H1 (cell line): ENCODE measurements around the gene SELENOO. TPM values are rescaled to one million over a fixed set of nuclear protein-coding genes. Genes with fewer than 3 reads are reported as not detected.

Experiments
- CTCF ChIA-PET: fragments of 300-600 bp; sonication (Branson Sonifier 250); formaldehyde crosslinking; loops from one replicate; lab custom pipeline; 2021; ENCODE audit not compliant: partially characterized antibody; lab: Charles Lee
- POLR2A ChIA-PET: fragments of 300-600 bp; sonication (Branson Sonifier 250); formaldehyde crosslinking; loops from one replicate; lab custom pipeline; 2021; ENCODE audit warnings: inconsistent platforms; ENCODE audit not compliant: partially characterized antibody; lab: Charles Lee
- DNase-seq, 2 experiments: peaks; one replicate each; pipeline versions ENCODE4 v3.0.0 to v3.0.0-alpha.2; 2010 to 2022; ENCODE audit warnings: low spot score in 2 of 2, low read depth in 1 of 2, mixed read lengths in 1 of 2
- FAIRE-seq: peaks from 2 replicates; lab custom pipeline; 2011; peaks lifted over from hg19 to GRCh38; lab: Jason Lieb, UNC
- H2AFZ ChIP-seq: 2 replicates; pipeline ENCODE4 v1.8.1; 2012; ENCODE audit warnings: low read length, inconsistent platforms
- H2AK5ac ChIP-seq: 2 replicates; pipeline ENCODE4 v1.6.1; 2013; ENCODE audit warnings: low read depth, low read length
- H2BK120ac ChIP-seq: replicated peaks from 2 replicates; pipeline ENCODE3; 2013; ENCODE audit warnings: low read depth, low read length, inconsistent platforms
- H2BK12ac ChIP-seq: 2 replicates; pipeline ENCODE4 v1.6.1; 2013; ENCODE audit warnings: low read depth, low read length
- H2BK15ac ChIP-seq: 2 replicates; pipeline ENCODE4 v1.6.1; 2013; ENCODE audit warnings: low read length
- H2BK20ac ChIP-seq: 2 replicates; pipeline ENCODE4 v1.6.1; 2013; ENCODE audit warnings: low read length
- H2BK5ac ChIP-seq: 2 replicates; pipeline ENCODE4 v1.6.1; 2013; ENCODE audit warnings: low read depth, low read length
- H3K14ac ChIP-seq: 2 replicates; pipeline ENCODE4 v1.6.1; 2013; ENCODE audit warnings: inconsistent platforms; ENCODE audit not compliant: insufficient read length
- H3K18ac ChIP-seq: 2 replicates; pipeline ENCODE4 v1.6.1; 2013; ENCODE audit warnings: low read length; ENCODE audit errors: extremely low read depth
- H3K23ac ChIP-seq: 2 replicates; pipeline ENCODE4 v1.6.1; 2013; ENCODE audit warnings: inconsistent platforms; ENCODE audit not compliant: insufficient read length
- H3K23me2 ChIP-seq: 2 replicates; pipeline ENCODE4 v1.6.1; 2013; ENCODE audit warnings: low read depth, low read length
- H3K27ac ChIP-seq: 2 replicates; pipeline ENCODE4 v1.6.1; 2011; ENCODE audit warnings: low read depth, low read length, inconsistent platforms
- H3K27me3 ChIP-seq, 4 experiments: replicated peaks in 1 of 4; 1 replicate in 1 of 4; 2 replicates in 3 of 4; pipeline versions ENCODE4 v1.6.1 to v1.8.1; 2011 to 2013; ENCODE audit warnings: low read length in 3 of 4, mild to moderate bottlenecking in 3 of 4, inconsistent platforms in 2 of 4, mixed read lengths in 2 of 4, moderate library complexity in 1 of 4; ENCODE audit not compliant: control insufficient read depth in 3 of 4, insufficient read depth in 3 of 4; ENCODE audit errors: extremely low read depth in 1 of 4
- H3K36me3 ChIP-seq, 4 experiments: 2 replicates each; pipeline versions ENCODE4 v1.6.1 to v1.8.1; 2011 to 2013; ENCODE audit warnings: mild to moderate bottlenecking in 4 of 4, low read length in 3 of 4, moderate library complexity in 2 of 4, control low read depth in 1 of 4, inconsistent platforms in 1 of 4; ENCODE audit not compliant: insufficient read depth in 4 of 4, control insufficient read depth in 2 of 4
- H3K4ac ChIP-seq: replicated peaks from 2 replicates; pipeline ENCODE3; 2013; ENCODE audit warnings: low read length, low read depth, mixed read lengths, inconsistent platforms; ENCODE audit not compliant: insufficient read length
- H3K4me1 ChIP-seq, 4 experiments: replicated peaks in 1 of 4; 1 replicate in 1 of 4; 2 replicates in 3 of 4; pipeline versions ENCODE4 v1.6.1 to v1.8.1; 2011 to 2013; ENCODE audit warnings: low read length in 3 of 4, inconsistent platforms in 2 of 4, mixed read lengths in 1 of 4; ENCODE audit not compliant: insufficient read depth in 4 of 4, control insufficient read depth in 3 of 4
- H3K4me2 ChIP-seq, 2 experiments: 2 replicates each; pipeline versions ENCODE4 v1.6.1 to v1.8.1; 2011 to 2013; ENCODE audit warnings: low read depth in 2 of 2, low read length in 2 of 2, control low read depth in 1 of 2, inconsistent platforms in 1 of 2, mild to moderate bottlenecking in 1 of 2; ENCODE audit not compliant: insufficient read depth in 1 of 2
- H3K4me3 ChIP-seq, 4 experiments: fragments of 200-600, 300-600 bp in 1 of 4; sonication (generic), shearing (Covaris generic), sonication (Bioruptor Twin) in 1 of 4; 2 replicates each; pipeline versions ENCODE4 v1.5.1 to v1.8.1; 2011 to 2016; ENCODE audit warnings: low read length in 4 of 4, low read depth in 3 of 4, control low read depth in 2 of 4, inconsistent platforms in 2 of 4, mild to moderate bottlenecking in 2 of 4, mixed read lengths in 1 of 4, moderate library complexity in 1 of 4; ENCODE audit not compliant: insufficient read depth in 2 of 4; ENCODE audit errors: extremely low read depth in 1 of 4
- H3K56ac ChIP-seq: replicated peaks from 2 replicates; pipeline ENCODE3; 2013; ENCODE audit warnings: low read depth, mild to moderate bottlenecking, mixed read lengths, low read length, inconsistent platforms; ENCODE audit not compliant: insufficient read length
- H3K79me1 ChIP-seq: 2 replicates; pipeline ENCODE4 v1.6.1; 2013; ENCODE audit warnings: low read depth, low read length, control low read depth
- H3K79me2 ChIP-seq, 2 experiments: 2 replicates each; pipeline versions ENCODE4 v1.6.1 to v1.8.1; 2012 to 2013; ENCODE audit warnings: low read length in 2 of 2, mild to moderate bottlenecking in 2 of 2, inconsistent platforms in 1 of 2; ENCODE audit not compliant: insufficient read depth in 2 of 2, control insufficient read depth in 1 of 2
- H3K9ac ChIP-seq, 4 experiments: replicated peaks in 1 of 4; 1 replicate in 1 of 4; 2 replicates in 3 of 4; pipeline versions ENCODE4 v1.6.1 to v1.8.1; 2011 to 2013; ENCODE audit warnings: low read depth in 3 of 4, low read length in 3 of 4, control low read depth in 2 of 4, mild to moderate bottlenecking in 2 of 4, moderate library complexity in 2 of 4, inconsistent platforms in 1 of 4; ENCODE audit errors: extremely low read depth in 1 of 4
- H3K9me3 ChIP-seq, 2 experiments: 2 replicates each; pipeline versions ENCODE4 v1.6.1 to v1.8.1; 2012 to 2013; ENCODE audit warnings: mild to moderate bottlenecking in 2 of 2, moderate library complexity in 2 of 2, control low read depth in 1 of 2, inconsistent platforms in 1 of 2, low read depth in 1 of 2, low read length in 1 of 2, mixed read lengths in 1 of 2; ENCODE audit not compliant: insufficient read depth in 2 of 2
- H4K20me1 ChIP-seq, 2 experiments: replicated peaks in 1 of 2; 2 replicates each; pipeline versions ENCODE3 to v1.8.1; 2011 to 2013; ENCODE audit warnings: inconsistent platforms in 2 of 2, low read length in 2 of 2, mild to moderate bottlenecking in 1 of 2; ENCODE audit not compliant: insufficient read depth in 2 of 2, control insufficient read depth in 1 of 2
- H4K5ac ChIP-seq: 2 replicates; pipeline ENCODE4 v1.6.1; 2013; ENCODE audit warnings: low read length, low read depth, mixed read lengths, inconsistent platforms; ENCODE audit not compliant: insufficient read length
- H4K8ac ChIP-seq: 2 replicates; pipeline ENCODE4 v1.8.0; 2013; ENCODE audit warnings: mild to moderate bottlenecking, moderate library complexity, low read length, inconsistent platforms; ENCODE audit not compliant: insufficient read depth; ENCODE audit errors: extremely low read depth
- H4K91ac ChIP-seq: replicated peaks from 2 replicates; pipeline ENCODE3; 2013; ENCODE audit warnings: low read length, mixed read lengths, inconsistent platforms; ENCODE audit not compliant: insufficient read length
- CBX5 ChIP-seq: fragments of 300-800, 300-1000 bp; sonication (generic); IDR thresholded peaks from 2 replicates; pipeline ENCODE4 v1.7.1; 2016; ENCODE audit warnings: antibody characterized with exemption, low read length, low read depth
- CEBPB ChIP-seq: IDR thresholded peaks from 2 replicates; pipeline ENCODE4 v1.6.1; 2012; ENCODE audit warnings: low read depth, low read length
- CHD1 ChIP-seq: IDR thresholded peaks from 2 replicates; pipeline ENCODE4 v1.6.1; 2012; ENCODE audit warnings: low read depth, low read length, improper control_type of control experiment
- CTBP2 ChIP-seq: IDR thresholded peaks from 2 replicates; pipeline ENCODE4 v1.7.0; 2011; ENCODE audit warnings: borderline replicate concordance, mild to moderate bottlenecking, moderate library complexity, mixed read lengths, low read length; ENCODE audit not compliant: insufficient read depth, insufficient read length
- GABPA ChIP-seq: IDR thresholded peaks from 2 replicates; pipeline ENCODE4 v1.6.1; 2011; ENCODE audit warnings: mild to moderate bottlenecking, low read length, moderate library complexity, borderline replicate concordance; ENCODE audit not compliant: insufficient read depth
- KDM5A ChIP-seq: fragments of 200-600 bp; IDR thresholded peaks from 2 replicates; pipeline ENCODE4 v1.7.1; 2012; ENCODE audit warnings: mild to moderate bottlenecking, low read length, inconsistent platforms, mixed read lengths
- MAFK ChIP-seq: IDR thresholded peaks from 2 replicates; pipeline ENCODE4 v1.6.1; 2012; ENCODE audit warnings: low read depth, mild to moderate bottlenecking, improper control_type of control experiment, low read length
- RAD21 ChIP-seq, 2 experiments: IDR thresholded peaks in 1 of 2; conservative IDR thresholded peaks in 1 of 2; 2 replicates each; pipeline ENCODE4 v1.6.1; 2011; ENCODE audit warnings: low read depth in 2 of 2, low read length in 2 of 2, improper control_type of control experiment in 1 of 2, inconsistent platforms in 1 of 2, mild to moderate bottlenecking in 1 of 2, moderate library complexity in 1 of 2
- SIN3A ChIP-seq, 2 experiments: IDR thresholded peaks in 1 of 2; conservative IDR thresholded peaks in 1 of 2; 2 replicates each; pipeline ENCODE4 v1.6.1; 2011 to 2012; ENCODE audit warnings: low read length in 2 of 2, improper control_type of control experiment in 1 of 2, low read depth in 1 of 2, mild to moderate bottlenecking in 1 of 2
- SIRT6 ChIP-seq: IDR thresholded peaks from one replicate; pipeline ENCODE4 v1.7.1; 2012; ENCODE audit warnings: low read length, inconsistent platforms
- WGBS, 2 experiments: shearing (Covaris generic) in 1 of 2; methylation state at CpG; one replicate each; pipeline versions ENCODE4 v1.1.6 to v1.1.7; 2013 to 2015; ENCODE audit warnings: low lambda C conversion rate in 2 of 2, mixed read lengths in 2 of 2, inconsistent platforms in 1 of 2, low coverage in 1 of 2, missing lambda C conversion rate in 1 of 2; ENCODE audit not compliant: insufficient replicate concordance in 2 of 2, insufficient coverage in 1 of 2, insufficient read length in 1 of 2; ENCODE audit errors: extremely low coverage in 1 of 2, missing lambda C conversion rate in 1 of 2; 5-methylcytosine and 5-hydroxymethylcytosine counted together
- polyA plus RNA-seq, 7 experiments: library from polyadenylated mRNA; depleted of rRNA in 3 of 7; stranded (reverse) in 5 of 7; unstranded in 2 of 7; fragments of >200 nt in 5 of 7; fragments of 200-250 nt in 2 of 7; gene quantifications; 1 replicate in 5 of 7; 2 replicates in 1 of 7; 4 replicates in 1 of 7; pipeline versions ENCODE4 v1.2.1 to v1.2.3, GENCODE V29; 2011 to 2013; ENCODE audit warnings: missing spikeins in 2 of 7, mixed read lengths in 2 of 7
- total RNA-seq: library from RNA; stranded (reverse); fragmentation: NEBNext Ultra II Directional; extraction: Animal tissue kit (Norgen Biotek cat#: 25700); gene quantifications from 2 replicates; pipeline ENCODE4 v1.2.1, GENCODE V29; 2021

The SELENOO gene
- total and polyA plus RNA-seq, 2 of the 8 experiments (the other 6 are each of a cell fraction or from before 2014, with no cell fraction given) = 18.6 to 25.1 TPM

DNA sequence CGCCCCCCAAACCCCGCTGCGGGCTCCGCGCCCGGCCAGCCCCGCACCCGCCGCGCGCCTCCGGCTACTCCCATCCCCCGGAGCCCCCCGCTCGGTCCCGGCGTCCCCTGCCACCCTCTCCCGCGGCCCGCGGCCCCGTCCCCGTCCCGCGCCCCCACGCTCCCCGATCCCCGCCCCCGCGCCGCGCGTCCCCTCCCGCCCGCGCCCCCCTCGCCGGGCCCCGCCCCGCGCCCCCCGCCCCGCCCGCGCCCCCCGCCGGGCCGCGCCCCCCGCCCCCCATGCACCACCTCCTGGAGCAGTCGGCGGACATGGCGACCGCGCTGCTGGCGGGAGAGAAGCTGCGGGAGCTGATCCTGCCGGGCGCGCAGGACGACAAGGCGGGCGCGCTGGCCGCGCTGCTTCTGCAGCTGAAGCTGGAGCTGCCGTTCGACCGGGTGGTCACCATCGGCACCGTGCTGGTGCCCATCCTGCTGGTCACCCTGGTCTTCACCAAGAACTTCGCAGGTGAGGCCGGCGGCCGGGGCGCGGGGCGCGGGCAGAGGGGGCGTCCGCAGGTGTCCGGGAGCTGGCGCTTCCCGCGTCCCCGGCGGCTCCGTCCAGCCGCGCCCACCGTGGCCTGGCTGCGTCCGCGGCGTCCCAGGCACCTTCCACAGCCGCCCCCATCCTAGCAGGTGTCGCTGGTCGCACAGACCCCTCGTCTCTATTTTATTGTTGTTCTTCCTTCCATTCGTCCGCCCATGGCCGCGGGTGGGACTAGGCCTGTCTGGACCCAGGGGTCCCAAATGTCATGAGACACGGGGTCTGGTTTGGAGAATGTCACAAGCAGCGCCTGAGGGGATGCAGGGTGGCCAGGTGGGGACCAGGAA is 30.1 kb upstream of the SELENOO start, which contains the start of gene PANX2:
Gene PANX2, plus strand, starts transcription at position 279 of the 866 bp plus-strand sequence. Its CDS starts 0 bp downstream, at position 279.
- Histone ChIP-seq H4K5ac (no peak within 1 kb of the TSS), H2BK120ac (no peak within 1 kb of the TSS)
- TF ChIP-seq CEBPB = no peak
- TF ChIP-seq CBX5 = no peak
- TF ChIP-seq RAD21 (IDR thresholded peaks at IDR 0.05 in 1 of 2, conservative IDR thresholded peaks at IDR 0.05 in 1 of 2; ENCODE audit: low read depth in 2 of 2, low read length in 2 of 2) = no peak
- TF ChIP-seq KDM5A = no peak
- no peak for TF ChIP-seq SIRT6
- no peak for TF ChIP-seq MAFK
- no peak for TF ChIP-seq GABPA
- TF ChIP-seq SIN3A (conservative IDR thresholded peaks at IDR 0.05 in 1 of 2, IDR thresholded peaks at IDR 0.05 in 1 of 2; ENCODE audit: low read depth in 1 of 2, low read length in 2 of 2) = 0 out of 4 replicates have a peak, but pooled peaks of 1 of the 2 experiments have one; percentile 23
- no peak for TF ChIP-seq CTBP2
- TF ChIP-seq CHD1 = no peak

More for the DNA sequence above, 30.1 kb upstream of the SELENOO start, which contains the start of gene PANX2:
- no peak within 1 kb of the TSS for H2BK5ac ChIP-seq
- peak within 1 kb of the TSS; percentile 65 to 93 for H3K4me2 ChIP-seq
- no peaks in the 10 kb centered on the region for H3K79me2 ChIP-seq
- H3K23ac ChIP-seq = no peak within 1 kb of the TSS
- H3K14ac ChIP-seq = no peak within 1 kb of the TSS
- no peak within 1 kb of the TSS; the same call in 1 of the 2 replicates for H4K8ac ChIP-seq
- 11% methylated on average over 26 of the region's 105 CpGs; no CpG with 5 or more reads in 1 of the 2 experiments for WGBS, 2 experiments
- H3K18ac ChIP-seq = peak within 1 kb of the TSS; percentile 87
- peaks cover 0 to 3% of the 10 kb centered on the region in 2 experiments for H4K20me1 ChIP-seq
- no peak within 1 kb of the TSS for H3K9ac ChIP-seq
- DNase-seq = no peak
- H3K23me2 ChIP-seq = peaks cover 5% of the 10 kb centered on the region; the same call in 1 of the 2 replicates
- H4K91ac ChIP-seq = peak within 1 kb of the TSS; percentile 74
- POLR2A ChIA-PET = interaction anchor here (0.5 to 1.5 kb wide), 6 partner anchors 14 to 141 kb away, joined by 3 to 4 read pairs (median 4); no protein-coding TSS in a partner anchor
- no peak within 1 kb of the TSS for H2AFZ ChIP-seq
- H2BK20ac ChIP-seq = no peak within 1 kb of the TSS
- CTCF ChIA-PET = interaction anchor here (0.6 to 2.4 kb wide), 5 partner anchors 14 to 449 kb away, joined by 3 to 9 read pairs (median 5); no protein-coding TSS in a partner anchor
- no peaks in the 10 kb centered on the region for H3K79me1 ChIP-seq
- H3K9me3 ChIP-seq = peaks cover 0 to 7% of the 10 kb centered on the region in 2 experiments; a peak in 1 of 4 replicates
- peaks cover 0 to 9% (median 0%) of the 10 kb centered on the region in 4 experiments; a peak in 2 of 7 replicates for H3K4me1 ChIP-seq
- no peaks in the 10 kb centered on the region for H3K36me3 ChIP-seq
- peak within 1 kb of the TSS; percentile 46; the same call in 1 of the 2 replicates for H2BK15ac ChIP-seq
- H3K27me3 ChIP-seq = peaks cover 4 to 25% (median 16%) of the 10 kb centered on the region in 4 experiments
- peak within 1 kb of the TSS; percentile 60; the same call in 1 of the 2 replicates for H2BK12ac ChIP-seq
- no peak within 1 kb of the TSS for H3K56ac ChIP-seq
- FAIRE-seq = no peak
- H2AK5ac ChIP-seq = 0 out of 2 replicates have a peak within 1 kb of the TSS, but pooled peaks have one; percentile 39
- no peak within 1 kb of the TSS for H3K4ac ChIP-seq
- H3K4me3 ChIP-seq = peak within 1 kb of the TSS; percentile 47 to 67 (median 50)
- H3K27ac ChIP-seq = no peak within 1 kb of the TSS
